Duodenal mucosa (tissue), 2 donors: Measurements from ENCODE around the gene IL11RA.

ENCODE experiments used
- H3K27ac ChIP-seq: one replicate; pipeline ENCODE4 v1.7.0; 2013; ENCODE audit warnings: low read depth, low read length
- H3K27me3 ChIP-seq, 2 donors: one replicate each; pipeline ENCODE4 v1.7.0; 2013; ENCODE audit warnings: low read length in 2 of 2, control low read depth in 1 of 2; ENCODE audit not compliant: insufficient read depth in 2 of 2, control insufficient read depth in 1 of 2
- H3K36me3 ChIP-seq, 2 donors: one replicate each; pipeline ENCODE4 v1.7.0; 2013; ENCODE audit warnings: low read length in 2 of 2, control low read depth in 1 of 2; ENCODE audit not compliant: insufficient read depth in 2 of 2, control insufficient read depth in 1 of 2
- H3K4me1 ChIP-seq, 2 donors: one replicate each; pipeline ENCODE4 v1.7.0; 2013; ENCODE audit warnings: low read length in 2 of 2, control low read depth in 1 of 2; ENCODE audit not compliant: insufficient read depth in 2 of 2, control insufficient read depth in 1 of 2
- H3K4me3 ChIP-seq, 2 donors: one replicate each; pipeline ENCODE4 v1.7.0; 2013; ENCODE audit warnings: low read length in 2 of 2, low read depth in 1 of 2
- H3K9ac ChIP-seq, 2 donors: one replicate each; pipeline ENCODE4 v1.7.0; 2013; ENCODE audit warnings: low read length in 2 of 2, low read depth in 1 of 2
- H3K9me3 ChIP-seq, 2 donors: one replicate each; pipeline ENCODE4 v1.7.0; 2013; ENCODE audit warnings: low read length in 2 of 2, control low read depth in 1 of 2; ENCODE audit not compliant: control insufficient read depth in 1 of 2

The IL11RA gene

DNA sequence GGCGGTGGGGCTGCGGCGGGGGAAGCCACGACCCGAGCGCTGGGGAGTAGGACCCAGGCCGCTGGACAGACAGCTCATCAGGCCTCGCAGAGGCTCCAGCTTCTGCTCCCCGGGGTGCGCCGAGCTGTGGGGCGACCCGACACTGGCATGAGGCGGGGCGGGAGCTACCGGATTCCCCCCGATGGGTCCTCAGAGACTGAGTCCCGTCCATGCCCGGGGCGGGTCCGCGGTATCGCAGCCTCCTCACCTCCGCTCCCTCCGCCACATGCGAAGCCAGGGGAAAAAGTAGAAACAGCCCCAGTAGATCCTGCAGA lies 13.0 kb downstream of the IL11RA start:
- peak overlapping the region; percentile 66 to 68 for H3K4me3 ChIP-seq
- H3K4me1 ChIP-seq = peaks cover 15 to 19% of the 10 kb centered on the region in 2 donors
- H3K9me3 ChIP-seq = no peaks in the 10 kb centered on the region
- no peaks in the 10 kb centered on the region for H3K27me3 ChIP-seq
- H3K9ac ChIP-seq = peak overlapping the region; percentile 63 to 77
- H3K36me3 ChIP-seq = no peaks in the 10 kb centered on the region
- H3K27ac ChIP-seq = peak overlapping the region; percentile 73

DNA sequence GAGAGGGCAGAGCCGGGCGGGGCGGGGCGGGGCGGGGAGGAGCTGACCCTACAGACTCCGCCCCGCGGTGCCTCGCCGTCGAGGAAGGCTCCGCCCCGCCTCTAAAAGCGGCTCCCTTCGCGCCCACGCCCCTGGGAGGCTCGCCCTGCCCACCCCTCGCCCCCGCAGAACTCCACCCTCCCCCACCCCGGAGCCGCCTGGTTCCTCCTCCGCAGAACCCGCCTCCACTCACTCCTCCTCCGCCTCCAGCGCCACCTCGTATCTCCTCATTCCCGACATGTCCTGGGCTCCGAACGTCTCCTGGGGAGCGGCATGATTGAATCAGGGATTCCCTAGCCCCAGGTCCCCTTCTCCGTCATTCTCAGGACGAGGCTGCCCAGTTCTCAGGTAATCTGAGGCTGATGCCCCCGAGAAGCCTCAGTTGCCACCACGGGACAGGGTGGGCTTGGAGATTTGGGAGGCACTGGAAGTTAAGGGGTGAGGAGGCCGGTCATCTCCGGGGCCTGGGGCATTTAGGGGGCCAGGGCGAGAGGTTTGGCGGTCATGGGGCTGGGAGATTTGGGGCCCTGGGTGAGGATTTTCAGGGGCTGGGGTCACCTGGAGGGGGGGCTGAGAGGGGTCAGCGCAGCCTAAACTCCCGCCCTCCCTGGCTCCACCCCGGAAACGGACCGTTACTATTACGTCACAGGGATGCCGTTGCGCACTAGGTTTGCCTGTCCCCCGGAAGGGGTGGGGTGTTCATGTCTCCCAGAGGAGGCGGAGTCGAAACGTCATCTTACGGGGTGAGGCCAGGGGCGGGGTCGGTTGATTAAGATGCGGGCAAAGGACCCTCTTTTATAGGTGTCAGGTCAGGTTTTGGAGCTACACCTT lies 13.6 kb downstream of the IL11RA start:
- Histone ChIP-seq H3K4me1 (peaks cover 12 to 17% of the 10 kb centered on the region in 2 donors), H3K9ac (peak overlapping the region; percentile 93 to 95), H3K4me3 (peak overlapping the region; percentile 90 to 93), H3K27me3 (no peaks in the 10 kb centered on the region), H3K36me3 (no peaks in the 10 kb centered on the region), H3K9me3 (no peaks in the 10 kb centered on the region), H3K27ac (peak overlapping the region; percentile 98)

DNA sequence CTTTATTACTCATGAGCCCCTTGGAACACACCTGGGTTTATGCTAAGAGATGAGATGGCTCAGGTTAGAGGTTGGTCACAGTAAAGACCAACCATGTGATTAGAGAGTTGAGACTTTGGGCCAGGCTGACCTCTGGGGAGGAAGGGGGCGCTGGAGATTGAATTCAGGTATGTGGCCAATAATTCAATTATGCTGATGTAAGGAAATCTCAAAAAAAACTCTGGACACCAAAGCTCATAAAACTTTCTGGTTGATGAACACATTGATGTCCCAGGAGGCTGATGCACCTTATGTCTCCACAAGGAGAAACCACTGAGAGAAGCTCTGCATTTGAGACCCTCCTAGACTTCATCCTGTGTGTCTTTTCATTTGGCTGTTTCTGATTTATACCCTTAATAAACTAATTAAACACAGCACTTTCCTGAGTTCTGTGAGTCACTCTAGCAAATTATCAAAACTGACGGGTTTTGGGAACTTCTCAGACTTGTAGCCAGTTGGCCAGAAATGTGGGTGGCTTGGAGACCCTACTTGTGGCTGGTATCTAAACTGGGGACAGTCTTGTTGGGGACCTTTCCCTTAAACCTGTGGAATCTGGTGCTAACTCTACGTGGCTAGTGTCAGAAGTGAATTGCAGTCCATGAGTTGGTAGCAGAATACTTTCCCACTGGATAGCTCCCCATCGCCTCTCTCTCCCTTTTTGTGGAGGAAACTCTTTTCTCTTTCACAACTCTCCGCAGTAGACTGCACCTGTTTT lies 18.0 kb downstream of the IL11RA start:
- peaks cover 0 to 5% of the 10 kb centered on the region in 2 donors for H3K4me1 ChIP-seq

DNA sequence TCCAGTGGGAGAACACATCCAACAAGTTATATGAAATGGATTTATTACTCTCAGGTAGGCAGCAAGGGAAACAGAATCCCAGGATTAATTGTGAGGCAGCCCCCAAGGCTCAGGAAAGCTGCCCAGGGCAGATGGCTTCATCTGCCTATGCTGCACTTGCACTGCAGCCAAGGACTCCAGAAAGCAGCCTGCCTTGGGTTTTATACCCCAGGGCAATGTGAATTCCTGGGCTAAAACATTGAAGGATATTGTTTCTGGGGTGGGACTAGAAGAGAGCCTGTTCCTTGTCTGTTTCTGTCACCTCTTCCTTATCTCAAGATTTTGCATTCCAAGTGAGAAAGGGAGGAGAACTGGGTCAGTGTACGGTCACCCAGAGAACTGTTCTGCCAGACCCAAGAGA lies 19.3 kb downstream of the IL11RA start:
- H3K9ac ChIP-seq = no peak overlapping the region
- H3K36me3 ChIP-seq = no peaks in the 10 kb centered on the region

More for the DNA sequence above, 18.0 kb downstream of the IL11RA start:
- no peaks in the 10 kb centered on the region for H3K36me3 ChIP-seq
- no peaks in the 10 kb centered on the region for H3K9me3 ChIP-seq
- no peak overlapping the region for H3K4me3 ChIP-seq
- no peak overlapping the region for H3K9ac ChIP-seq
- H3K27ac ChIP-seq = no peak overlapping the region
- no peaks in the 10 kb centered on the region for H3K27me3 ChIP-seq

DNA sequence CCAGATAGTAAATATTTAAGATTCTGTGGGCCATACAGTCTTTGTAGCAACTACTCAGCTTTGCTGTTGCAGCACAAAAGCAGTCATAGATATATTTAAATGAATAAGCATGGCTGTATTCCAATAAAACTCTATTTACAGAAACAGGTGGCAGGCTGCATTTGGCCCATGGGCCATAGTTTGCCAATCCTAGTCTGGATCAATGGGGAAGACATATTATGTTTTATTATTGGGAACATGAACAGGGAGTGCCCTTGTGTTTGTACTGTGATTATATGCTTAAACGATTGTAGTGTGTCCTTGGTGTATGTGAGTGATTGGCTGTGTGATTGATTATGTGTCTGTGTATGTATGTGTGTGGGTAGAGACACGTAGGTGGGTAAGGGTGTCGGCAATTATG lies 22.5 kb downstream of the IL11RA start:
- Histone ChIP-seq H3K9ac (no peak overlapping the region), H3K9me3 (no peaks in the 10 kb centered on the region), H3K4me3 (no peak overlapping the region), H3K27ac (no peak overlapping the region), H3K36me3 (no peaks in the 10 kb centered on the region), H3K4me1 (no peaks in the 10 kb centered on the region), H3K27me3 (no peaks in the 10 kb centered on the region)

More for the DNA sequence above, 19.3 kb downstream of the IL11RA start:
- no peak overlapping the region for H3K4me3 ChIP-seq
- no peaks in the 10 kb centered on the region for H3K27me3 ChIP-seq
- H3K9me3 ChIP-seq = no peaks in the 10 kb centered on the region
- H3K27ac ChIP-seq = no peak overlapping the region
- peaks cover 0 to 1% of the 10 kb centered on the region in 2 donors for H3K4me1 ChIP-seq

DNA sequence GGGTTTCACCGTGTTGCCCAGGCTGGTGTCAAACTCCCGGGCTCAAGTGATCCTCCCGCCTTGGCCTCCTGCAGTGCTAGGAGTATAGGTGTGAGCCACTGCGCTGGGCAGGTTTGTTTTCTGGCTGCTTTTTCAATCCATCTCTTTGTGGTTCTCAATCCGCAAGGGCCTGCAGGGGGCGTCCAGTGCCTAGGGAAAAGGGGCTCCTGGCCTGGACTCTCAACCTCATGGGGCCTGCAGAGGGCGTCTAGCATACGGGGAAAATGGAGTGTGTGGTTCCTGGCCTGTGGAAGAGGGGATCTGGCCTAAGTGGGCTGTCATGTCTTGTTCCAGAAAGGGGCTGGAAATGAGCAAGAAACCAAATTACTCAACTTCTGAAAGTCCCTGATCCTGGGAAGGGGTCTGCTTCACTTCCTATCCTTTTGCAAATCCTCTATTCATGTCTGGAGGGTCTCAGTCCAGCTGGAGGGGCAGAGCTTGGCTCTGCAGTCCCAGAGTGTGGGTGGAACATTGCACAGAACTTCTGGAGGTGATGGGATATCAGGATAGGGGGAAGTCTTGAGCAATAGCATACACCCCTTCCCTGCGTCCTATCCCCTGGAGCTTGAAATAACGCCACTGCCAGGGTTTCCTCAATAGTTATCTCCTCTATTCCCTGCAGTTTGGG lies 23.2 kb downstream of the IL11RA start:
- no peaks in the 10 kb centered on the region for H3K4me1 ChIP-seq
- H3K9me3 ChIP-seq = no peaks in the 10 kb centered on the region
- H3K27ac ChIP-seq = no peak overlapping the region
- no peak overlapping the region for H3K4me3 ChIP-seq
- no peaks in the 10 kb centered on the region for H3K36me3 ChIP-seq
- H3K9ac ChIP-seq = no peak overlapping the region
- H3K27me3 ChIP-seq = no peaks in the 10 kb centered on the region

DNA sequence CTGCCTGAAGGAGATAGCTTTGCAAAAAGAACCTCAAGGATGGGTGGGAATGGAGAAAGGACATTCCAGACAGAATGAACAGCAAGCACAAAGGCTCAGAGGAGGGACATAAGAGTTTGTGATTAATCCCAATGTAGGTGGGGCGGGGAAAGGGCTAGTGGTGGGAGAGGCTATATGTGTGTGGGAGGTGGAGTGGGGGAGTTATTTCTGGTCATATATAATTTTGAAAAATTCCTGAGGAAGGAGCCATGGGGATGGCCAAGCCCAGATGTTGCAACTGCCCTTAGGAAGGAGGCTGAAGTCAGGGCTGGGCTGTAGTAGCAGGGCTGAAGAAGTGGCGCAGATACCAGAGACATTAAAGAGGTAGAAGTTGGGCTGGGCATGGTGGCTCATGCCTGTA lies 23.9 kb downstream of the IL11RA start:
- Histone ChIP-seq H3K9ac (no peak overlapping the region), H3K4me1 (no peaks in the 10 kb centered on the region), H3K9me3 (no peaks in the 10 kb centered on the region), H3K27ac (no peak overlapping the region), H3K27me3 (no peaks in the 10 kb centered on the region), H3K4me3 (no peak overlapping the region), H3K36me3 (no peaks in the 10 kb centered on the region)

DNA sequence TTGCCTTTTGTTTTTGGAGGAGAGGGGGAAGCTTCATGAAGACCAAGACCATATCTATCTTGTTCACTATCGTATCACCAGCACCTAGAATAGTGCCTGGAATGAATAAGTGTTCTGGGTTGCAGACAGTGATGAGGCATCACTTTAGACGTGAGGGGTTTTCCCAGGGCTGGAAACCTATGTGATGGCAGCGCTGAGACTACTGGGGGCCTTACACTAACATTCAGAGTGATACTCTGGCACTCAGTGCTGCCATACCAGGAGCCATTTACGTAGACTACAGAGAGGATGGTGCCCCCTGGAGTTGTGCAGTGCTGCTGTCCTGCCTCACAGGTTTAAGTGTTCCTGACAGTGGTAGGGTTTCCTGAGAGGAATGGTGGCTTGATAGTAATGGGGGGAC lies 32.2 kb downstream of the IL11RA start:
- no peak overlapping the region for H3K9ac ChIP-seq
- no peaks in the 10 kb centered on the region for H3K27me3 ChIP-seq
- no peak overlapping the region for H3K4me3 ChIP-seq
- no peaks in the 10 kb centered on the region for H3K9me3 ChIP-seq
- no peak overlapping the region for H3K27ac ChIP-seq
- peaks cover 1 to 4% of the 10 kb centered on the region in 2 donors for H3K4me1 ChIP-seq
- no peaks in the 10 kb centered on the region for H3K36me3 ChIP-seq

DNA sequence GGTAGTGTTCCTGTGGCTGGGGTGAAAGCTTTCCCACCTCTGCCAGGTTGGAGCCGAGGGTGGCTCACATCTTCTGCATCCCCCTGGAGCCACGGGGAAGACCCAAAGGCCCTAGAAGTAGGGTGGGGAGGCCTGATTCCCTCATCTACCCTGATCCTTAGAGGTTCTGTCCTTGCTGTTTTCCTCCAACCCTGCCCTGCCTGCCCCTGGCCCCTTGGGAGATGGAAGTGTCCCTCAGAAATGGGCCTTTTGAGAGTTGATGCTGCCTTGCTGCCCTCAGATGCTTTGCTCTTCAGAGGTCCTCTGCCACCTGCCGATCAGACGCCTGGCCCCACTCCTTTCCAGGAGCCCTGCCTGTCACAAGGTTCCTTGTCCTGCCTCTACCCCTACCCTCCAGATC lies 32.8 kb downstream of the IL11RA start:
- no peaks in the 10 kb centered on the region for H3K27me3 ChIP-seq
- no peak overlapping the region for H3K9ac ChIP-seq
- no peaks in the 10 kb centered on the region for H3K9me3 ChIP-seq
- H3K4me1 ChIP-seq = peaks cover 7 to 11% of the 10 kb centered on the region in 2 donors
- H3K27ac ChIP-seq = no peak overlapping the region
- H3K36me3 ChIP-seq = no peaks in the 10 kb centered on the region
- no peak overlapping the region for H3K4me3 ChIP-seq

DNA sequence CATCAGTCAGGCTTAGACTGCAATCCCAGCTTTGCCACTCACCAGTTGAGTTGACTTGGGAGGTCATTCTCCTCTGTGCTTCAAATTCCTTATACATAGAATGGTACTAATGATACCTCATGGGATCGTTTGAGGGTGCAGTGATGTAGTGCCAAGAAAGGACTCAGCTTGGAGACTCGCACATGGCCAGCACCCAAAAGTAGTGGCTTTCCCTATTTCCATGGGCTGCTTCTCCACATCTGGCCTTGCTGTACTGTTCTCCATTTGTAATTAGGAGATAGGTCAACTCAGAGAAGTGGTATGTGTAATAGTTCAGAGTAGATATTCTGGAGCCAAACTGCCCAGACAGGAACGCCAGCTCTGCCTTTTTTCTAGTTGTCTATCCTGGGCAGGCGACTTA lies 33.6 kb downstream of the IL11RA start:
- H3K36me3 ChIP-seq = no peaks in the 10 kb centered on the region
- H3K9ac ChIP-seq = no peak overlapping the region
- H3K27ac ChIP-seq = no peak overlapping the region
- H3K27me3 ChIP-seq = no peaks in the 10 kb centered on the region
- peaks cover 8 to 12% of the 10 kb centered on the region in 2 donors for H3K4me1 ChIP-seq
- no peak overlapping the region for H3K4me3 ChIP-seq
- no peaks in the 10 kb centered on the region for H3K9me3 ChIP-seq
